ENCODE results near the gene VCP.

Gene VCP

GRCh38 chr9:35108461-35108860 is 36.0 kb upstream of the VCP start:
- ATAC-seq (replicated peaks; ENCODE audit: extremely low read depth, poor library complexity, severe bottlenecking): no peak
- Mint-ChIP-seq H3K9me3 (no peaks in the 10 kb centered on the region), H3K4me3 (no peak overlapping the region), H3K27ac (ENCODE audit: low read depth) (no peak overlapping the region), H3K36me3 (ENCODE audit: insufficient read depth) (peaks cover 18% of the 10 kb centered on the region), H3K27me3 (no peaks in the 10 kb centered on the region), H3K4me1 (peaks cover 43% of the 10 kb centered on the region)
- no peak for DNase-seq (ENCODE audit: low spot score in 2 of 2)

- Mint-ChIP-seq H3K4me3 (no peak overlapping the region), H3K27ac (ENCODE audit: low read depth) (no peak overlapping the region), H3K27me3 (no peaks in the 10 kb centered on the region), H3K36me3 (ENCODE audit: insufficient read depth) (peaks cover 22% of the 10 kb centered on the region), H3K4me1 (peaks cover 52% of the 10 kb centered on the region), H3K9me3 (no peaks in the 10 kb centered on the region)
- ATAC-seq (replicated peaks; ENCODE audit: extremely low read depth, poor library complexity, severe bottlenecking) (no peak), DNase-seq (ENCODE audit: low spot score in 2 of 2) (no peak)
Observed at GRCh38 chr9:35107297-35108290, 35.2 kb upstream of the VCP start.

- H3K36me3 Mint-ChIP-seq (ENCODE audit: insufficient read depth): peaks cover 20% of the 10 kb centered on the region
- no peaks in the 10 kb centered on the region for H3K27me3 Mint-ChIP-seq
- H3K27ac Mint-ChIP-seq (ENCODE audit: low read depth): no peak overlapping the region
- DNase-seq (ENCODE audit: low spot score in 2 of 2): no peak
- H3K4me1 Mint-ChIP-seq: peaks cover 54% of the 10 kb centered on the region
- H3K4me3 Mint-ChIP-seq: no peak overlapping the region
- ATAC-seq (replicated peaks; ENCODE audit: extremely low read depth, poor library complexity, severe bottlenecking): no peak
- no peaks in the 10 kb centered on the region for H3K9me3 Mint-ChIP-seq
Observed at GRCh38 chr9:35106343-35106730, 33.9 kb upstream of the VCP start.

- no peak overlapping the region for H3K4me3 Mint-ChIP-seq
- H3K27me3 Mint-ChIP-seq: no peaks in the 10 kb centered on the region
- peaks cover 53% of the 10 kb centered on the region for H3K4me1 Mint-ChIP-seq
- H3K9me3 Mint-ChIP-seq: no peaks in the 10 kb centered on the region
- ATAC-seq (replicated peaks; ENCODE audit: extremely low read depth, poor library complexity, severe bottlenecking) (no peak), DNase-seq (ENCODE audit: low spot score in 2 of 2) (no peak)
- no peak overlapping the region for H3K27ac Mint-ChIP-seq (ENCODE audit: low read depth)
- peaks cover 21% of the 10 kb centered on the region for H3K36me3 Mint-ChIP-seq (ENCODE audit: insufficient read depth)
Observed at GRCh38 chr9:35105571-35106342, 33.3 kb upstream of the VCP start.

GRCh38 chr9:35105126-35105525 is 32.7 kb upstream of the VCP start:
- Mint-ChIP-seq H3K27ac (ENCODE audit: low read depth) (no peak overlapping the region), H3K27me3 (no peaks in the 10 kb centered on the region), H3K36me3 (ENCODE audit: insufficient read depth) (peaks cover 23% of the 10 kb centered on the region), H3K9me3 (no peaks in the 10 kb centered on the region), H3K4me3 (no peak overlapping the region), H3K4me1 (peaks cover 47% of the 10 kb centered on the region)
- ATAC-seq (replicated peaks; ENCODE audit: extremely low read depth, poor library complexity, severe bottlenecking) (no peak), DNase-seq (ENCODE audit: low spot score in 2 of 2) (no peak)

GRCh38 chr9:35104586-35104985 is 32.2 kb upstream of the VCP start:
- no peak overlapping the region for H3K4me3 Mint-ChIP-seq
- H3K9me3 Mint-ChIP-seq: no peaks in the 10 kb centered on the region
- ATAC-seq (replicated peaks; ENCODE audit: extremely low read depth, poor library complexity, severe bottlenecking) (no peak), DNase-seq (ENCODE audit: low spot score in 2 of 2) (no peak)
- H3K4me1 Mint-ChIP-seq: peaks cover 41% of the 10 kb centered on the region
- no peak overlapping the region for H3K27ac Mint-ChIP-seq (ENCODE audit: low read depth)
- peaks cover 24% of the 10 kb centered on the region for H3K36me3 Mint-ChIP-seq (ENCODE audit: insufficient read depth)
- no peaks in the 10 kb centered on the region for H3K27me3 Mint-ChIP-seq

- DNase-seq (ENCODE audit: low spot score in 2 of 2) (no peak), ATAC-seq (replicated peaks; ENCODE audit: extremely low read depth, poor library complexity, severe bottlenecking) (no peak)
- no peaks in the 10 kb centered on the region for H3K9me3 Mint-ChIP-seq
- H3K27me3 Mint-ChIP-seq: no peaks in the 10 kb centered on the region
- H3K4me1 Mint-ChIP-seq: peaks cover 33% of the 10 kb centered on the region
- peak overlapping the region; percentile 85 for H3K4me3 Mint-ChIP-seq
- peak overlapping the region; percentile 89 for H3K27ac Mint-ChIP-seq (ENCODE audit: low read depth)
- H3K36me3 Mint-ChIP-seq (ENCODE audit: insufficient read depth): peaks cover 26% of the 10 kb centered on the region
Observed at GRCh38 chr9:35103660-35104191, 31.3 kb upstream of the VCP start.

- Mint-ChIP-seq H3K4me3 (peak within 1 kb of the TSS; percentile 85), H3K4me1 (peaks cover 30% of the 10 kb centered on the region), H3K36me3 (ENCODE audit: insufficient read depth) (peaks cover 21% of the 10 kb centered on the region), H3K27ac (ENCODE audit: low read depth) (peak within 1 kb of the TSS; percentile 89), H3K27me3 (no peaks in the 10 kb centered on the region), H3K9me3 (no peaks in the 10 kb centered on the region)
- DNase-seq (ENCODE audit: low spot score in 2 of 2): peak; percentile 84 to 88
- peak; percentile 99 for ATAC-seq (replicated peaks; ENCODE audit: extremely low read depth, poor library complexity, severe bottlenecking)
Observed at GRCh38 chr9:35102769-35103659, 30.6 kb upstream of the VCP start, which contains the start of gene STOML2. Gene STOML2, minus strand, starts transcription at chr9:35103131. Its CDS starts 37 bp downstream, at chr9:35103094.

- Mint-ChIP-seq H3K4me1 (peaks cover 30% of the 10 kb centered on the region), H3K9me3 (no peaks in the 10 kb centered on the region)
- no peak for DNase-seq (ENCODE audit: low spot score in 2 of 2)
Observed at GRCh38 chr9:35102465-35102768, 30.0 kb upstream of the VCP start.

GRCh38 chr9:35097573-35097972 is 25.1 kb upstream of the VCP start:
- Mint-ChIP-seq H3K36me3 (ENCODE audit: insufficient read depth) (peaks cover 20% of the 10 kb centered on the region), H3K27ac (ENCODE audit: low read depth) (no peak overlapping the region), H3K4me3 (peak overlapping the region; percentile 44), H3K27me3 (no peaks in the 10 kb centered on the region), H3K4me1 (peaks cover 35% of the 10 kb centered on the region), H3K9me3 (no peaks in the 10 kb centered on the region)
- ATAC-seq (replicated peaks; ENCODE audit: extremely low read depth, poor library complexity, severe bottlenecking) (no peak), DNase-seq (ENCODE audit: low spot score in 2 of 2) (no peak)

More at GRCh38 chr9:35102465-35102768, 30.0 kb upstream of the VCP start:
- Mint-ChIP-seq H3K4me3 (peak overlapping the region; percentile 85), H3K36me3 (ENCODE audit: insufficient read depth) (peaks cover 19% of the 10 kb centered on the region), H3K27ac (ENCODE audit: low read depth) (peak overlapping the region; percentile 89), H3K27me3 (no peaks in the 10 kb centered on the region)
- no peak for ATAC-seq (replicated peaks; ENCODE audit: extremely low read depth, poor library complexity, severe bottlenecking)

- peaks cover 22% of the 10 kb centered on the region for H3K36me3 Mint-ChIP-seq (ENCODE audit: insufficient read depth)
- no peaks in the 10 kb centered on the region for H3K27me3 Mint-ChIP-seq
- ATAC-seq (replicated peaks; ENCODE audit: extremely low read depth, poor library complexity, severe bottlenecking) (peak; percentile 93), DNase-seq (ENCODE audit: low spot score in 2 of 2) (peak; percentile 83 to 86)
- peak within 1 kb of the TSS; percentile 93 for H3K27ac Mint-ChIP-seq (ENCODE audit: low read depth)
- H3K9me3 Mint-ChIP-seq: no peaks in the 10 kb centered on the region
- peaks cover 26% of the 10 kb centered on the region for H3K4me1 Mint-ChIP-seq
- H3K4me3 Mint-ChIP-seq: peak within 1 kb of the TSS; percentile 82
Observed at GRCh38 chr9:35096035-35096849, 23.8 kb upstream of the VCP start, which contains the start of gene PIGO. Gene PIGO, minus strand, starts transcription at chr9:35096591. Its CDS starts 1,026 bp downstream, at chr9:35095565.

Data from central memory CD8-positive, alpha-beta T cell (primary cell).